Measurements from ENCODE around the gene SLITRK5.

Gene SLITRK5

GRCh38 chr13:87698268-87698667 lies 27.1 kb downstream of the SLITRK5 start:
- no peak for DNase-seq (ENCODE audit: low read depth in 2 of 3, low spot score in 2 of 3)

GRCh38 chr13:87709947-87710346 lies 38.8 kb downstream of the SLITRK5 start:
- no peak for DNase-seq (ENCODE audit: low read depth in 2 of 3, low spot score in 2 of 3)

- no peak for DNase-seq (ENCODE audit: low read depth in 2 of 3, low spot score in 2 of 3)
Measured at GRCh38 chr13:87712012-87712411, 40.8 kb downstream of the SLITRK5 start.
